K562 (cell line): ENCODE measurements around the gene NDUFS3. TPM values are rescaled to one million over a fixed set of nuclear protein-coding genes. Genes with fewer than 3 reads are reported as not detected.

Experiments
- ARHGAP35 ChIP-seq: fragments of 450-650 bp; IDR thresholded peaks from 2 replicates; pipeline ENCODE4 v1.6.1; 2018; ENCODE audit not compliant: partially characterized antibody
- CBX3 ChIP-seq, 2 experiments: IDR thresholded peaks; 1 replicate in 1 of 2; 2 replicates in 1 of 2; pipeline ENCODE4 v1.6.1; 2012; ENCODE audit warnings: inconsistent platforms in 2 of 2, low read length in 2 of 2, borderline replicate concordance in 1 of 2, control low read depth in 1 of 2
- E2F3 ChIP-seq: fragments of 250-450 bp; sonication (Bioruptor Pico); IDR thresholded peaks from 2 replicates; pipeline ENCODE4 v1.4.0; 2020; ENCODE audit warnings: mild to moderate bottlenecking
- E4F1 ChIP-seq: fragments of 250-450 bp; sonication (Bioruptor Pico); IDR thresholded peaks from 2 replicates; pipeline ENCODE4 v1.5.0; 2021; ENCODE audit warnings: mild to moderate bottlenecking, borderline replicate concordance
- FOXA3 ChIP-seq, 2 experiments: fragments of 450-650 bp in 1 of 2; sonication (generic) in 1 of 2; formaldehyde crosslinking; IDR thresholded peaks in 1 of 2; conservative IDR thresholded peaks in 1 of 2; 2 replicates each; pipeline versions ENCODE4 v1.4.0 to v1.8.0; 2020 to 2022; ENCODE audit warnings: mild to moderate bottlenecking in 2 of 2, missing genetic modification reagents in 1 of 2
- FOXP1 ChIP-seq: sonication (generic); formaldehyde crosslinking; IDR thresholded peaks from 2 replicates; pipeline ENCODE4 v1.8.0; 2022; ENCODE audit warnings: mild to moderate bottlenecking, missing genetic modification reagents
- GATAD2A ChIP-seq: fragments of 450-650 bp; IDR thresholded peaks from 2 replicates; pipeline ENCODE4 v1.6.1; 2017
- GATAD2B ChIP-seq: fragments of 450-650 bp; IDR thresholded peaks from 2 replicates; pipeline ENCODE4 v1.6.1; 2017; ENCODE audit warnings: mild to moderate bottlenecking, borderline replicate concordance
- HNRNPH1 ChIP-seq: fragments of 200-400 bp; formaldehyde crosslinking; optimal IDR thresholded peaks from 2 replicates; pipeline ENCODE3; 2017; ENCODE audit warnings: low read depth, mild to moderate bottlenecking, low read length, moderate library complexity
- NELFE ChIP-seq: IDR thresholded peaks from 2 replicates; pipeline ENCODE4 v1.6.1; 2011; ENCODE audit warnings: mild to moderate bottlenecking; ENCODE audit not compliant: insufficient read depth, insufficient read length
- PHF21A ChIP-seq: fragments of 450-650 bp; IDR thresholded peaks from 2 replicates; pipeline ENCODE4 v1.6.1; 2017; ENCODE audit warnings: low read depth, borderline replicate concordance
- RFX5 ChIP-seq: IDR thresholded peaks from 2 replicates; pipeline ENCODE4 v1.6.1; 2011; ENCODE audit warnings: low read depth, mild to moderate bottlenecking, improper control_type of control experiment, low read length
- SPI1 ChIP-seq: IDR thresholded peaks from 2 replicates; pipeline ENCODE4 v1.6.1; 2011; ENCODE audit warnings: low read depth, low read length, control low read depth, borderline replicate concordance
- TARDBP ChIP-seq: fragments of 450-650 bp; IDR thresholded peaks from 2 replicates; pipeline ENCODE4 v1.6.1; 2016
- ZNF133 ChIP-seq: fragments of 250-450 bp; sonication (Bioruptor Pico); IDR thresholded peaks from 2 replicates; pipeline ENCODE4 v1.4.0; 2020; ENCODE audit warnings: mild to moderate bottlenecking
- ZNF318 ChIP-seq, 2 experiments: fragments of 450-650 bp; IDR thresholded peaks; 2 replicates each; pipeline ENCODE4 v1.6.1; 2016; ENCODE audit warnings: mild to moderate bottlenecking in 2 of 2, borderline replicate concordance in 1 of 2, low read depth in 1 of 2, moderate library complexity in 1 of 2
- ZNF764 ChIP-seq: fragments of 250-450 bp; sonication (Bioruptor Pico); IDR thresholded peaks from 2 replicates; pipeline ENCODE4 v1.4.0; 2020; ENCODE audit warnings: low read depth, mild to moderate bottlenecking, moderate library complexity
- polyA plus RNA-seq, 8 experiments: library from polyadenylated mRNA; depleted of rRNA in 4 of 8; stranded (reverse) in 5 of 8; unstranded in 3 of 8; fragments of >200 nt; fragmentation: Nextera tagmentation in 2 of 8; fragmentation: Illumina TruSeq in 1 of 8; extraction: Ambion mirVana in 2 of 8; extraction: Trizol in 1 of 8; gene quantifications; 2 replicates each; pipeline versions ENCODE4 v1.2.1 to v1.2.3, GENCODE V29; 2011 to 2014; ENCODE audit warnings: inconsistent platforms in 1 of 8, missing spikeins in 1 of 8
- total RNA-seq, 7 experiments: library from RNA; depleted of rRNA in 6 of 7; stranded (reverse); fragments of >200 nt in 6 of 7; fragmentation: Illumina TruSeq in 2 of 7; extraction: Trizol in 2 of 7; gene quantifications; 2 replicates each; pipeline versions ENCODE4 v1.2.1 to v1.2.3, GENCODE V29; 2011 to 2021; ENCODE audit warnings: low replicate concordance in 1 of 7

Gene NDUFS3
- total and polyA plus RNA-seq, 9 of the 15 experiments (the other 6 are each of a cell fraction or from before 2014, with no cell fraction given), result 38.7 to 341 (median 194) TPM

- TF ChIP-seq FOXA3 (CRISPR knock-in tag; conservative IDR thresholded peaks at IDR 0.05 in 1 of 2, IDR thresholded peaks at IDR 0.05 in 1 of 2), result no peak
- peak; percentile 38; the same call in 1 of the 2 replicates for TF ChIP-seq GATAD2B
- 0 out of 2 replicates have a peak, but pooled peaks have one; percentile 22 for TF ChIP-seq E2F3 (CRISPR knock-in tag)
- 0 out of 2 replicates have a peak, but pooled peaks have one; percentile 83 for TF ChIP-seq FOXP1
- TF ChIP-seq ZNF764 (CRISPR knock-in tag), result no peak
- peak in 1 of 2 experiments; percentile 91; a peak in 2 of 3 replicates for TF ChIP-seq CBX3 (IDR thresholded peaks at IDR 0.05; ENCODE audit: borderline replicate concordance in 1 of 2, low read length in 2 of 2)
- TF ChIP-seq ZNF133 (CRISPR knock-in tag), result no peak; the same call in 1 of the 2 replicates
- TF ChIP-seq E4F1 (CRISPR knock-in tag), result no peak
- TF ChIP-seq ZNF318 (IDR thresholded peaks at IDR 0.05; ENCODE audit: borderline replicate concordance in 1 of 2, low read depth in 1 of 2), result peak in 1 of 2 experiments; percentile 57; a peak in 2 of 4 replicates
- peak; percentile 63 for TF ChIP-seq ARHGAP35
- TF ChIP-seq GATAD2A, result no peak
- TF ChIP-seq HNRNPH1, result no peak
- no peak for TF ChIP-seq SPI1
- TF ChIP-seq TARDBP, result peak; percentile 84; the same call in 1 of the 2 replicates
- TF ChIP-seq PHF21A, result peak; percentile 80; the same call in 1 of the 2 replicates
- no peak for TF ChIP-seq NELFE
- TF ChIP-seq RFX5, result no peak
These were observed at the start of gene NDUFS3, which contains the start of gene KBTBD4 (continued) for GRCh38 chr11:47578524-47579494.
